HG02981 (cell line): Measurements from ENCODE around the gene ZNF610.

Experiments
- ATAC-seq: cut with Tn5 transposase; IDR thresholded peaks from one replicate; pipeline ENCODE4 v1.9.1; 2021; ENCODE audit warnings: mild to moderate bottlenecking, moderate library complexity; ENCODE audit not compliant: unreplicated experiment

ZNF610 gene

GRCh38 chr19:52397310-52398080, 61.5 kb downstream of the ZNF610 start, which contains the start of gene ZNF528:
Gene ZNF528, plus strand, starts transcription at chr19:52397849. Its CDS starts 4,165 bp downstream, at chr19:52402014.
- peak; percentile 75 for ATAC-seq

GRCh38 chr19:52398081-52398441, 62.0 kb downstream of the ZNF610 start:
- ATAC-seq: no peak

GRCh38 chr19:52410276-52410675, 74.2 kb downstream of the ZNF610 start:
- ATAC-seq: no peak

GRCh38 chr19:52415711-52416110, 79.7 kb downstream of the ZNF610 start:
- ATAC-seq: no peak
